Measurements from ENCODE around the gene TEX51.

GRCh38 chr2:126860385-126860784, 38.3 kb upstream of the TEX51 start:
- TF ChIP-seq, protein P1, sequence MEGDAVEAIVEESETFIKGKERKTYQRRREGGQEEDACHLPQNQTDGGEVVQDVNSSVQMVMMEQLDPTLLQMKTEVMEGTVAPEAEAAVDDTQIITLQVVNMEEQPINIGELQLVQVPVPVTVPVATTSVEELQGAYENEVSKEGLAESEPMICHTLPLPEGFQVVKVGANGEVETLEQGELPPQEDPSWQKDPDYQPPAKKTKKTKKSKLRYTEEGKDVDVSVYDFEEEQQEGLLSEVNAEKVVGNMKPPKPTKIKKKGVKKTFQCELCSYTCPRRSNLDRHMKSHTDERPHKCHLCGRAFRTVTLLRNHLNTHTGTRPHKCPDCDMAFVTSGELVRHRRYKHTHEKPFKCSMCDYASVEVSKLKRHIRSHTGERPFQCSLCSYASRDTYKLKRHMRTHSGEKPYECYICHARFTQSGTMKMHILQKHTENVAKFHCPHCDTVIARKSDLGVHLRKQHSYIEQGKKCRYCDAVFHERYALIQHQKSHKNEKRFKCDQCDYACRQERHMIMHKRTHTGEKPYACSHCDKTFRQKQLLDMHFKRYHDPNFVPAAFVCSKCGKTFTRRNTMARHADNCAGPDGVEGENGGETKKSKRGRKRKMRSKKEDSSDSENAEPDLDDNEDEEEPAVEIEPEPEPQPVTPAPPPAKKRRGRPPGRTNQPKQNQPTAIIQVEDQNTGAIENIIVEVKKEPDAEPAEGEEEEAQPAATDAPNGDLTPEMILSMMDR (conservative IDR thresholded peaks at IDR 0.05 in 1 of 2, IDR thresholded peaks at IDR 0.05 in 1 of 2; ENCODE audit: low read depth in 1 of 2, low read length in 2 of 2): no peak
- TF ChIP-seq EZH2 (IDR thresholded peaks at IDR 0.05; ENCODE audit: low read length, missing control alignments): no peak
